22Rv1 (cell line): ENCODE data around the gene OGFR.

Source experiments
- CTCF ChIP-seq: fragments of 450-650 bp; IDR thresholded peaks from 2 replicates; pipeline ENCODE4 v1.5.1; 2017; ENCODE audit warnings: mild to moderate bottlenecking
- ZFX ChIP-seq: fragments of 450-650 bp; IDR thresholded peaks from 2 replicates; pipeline ENCODE4 v1.6.1; 2017; ENCODE audit warnings: antibody characterized with exemption, borderline replicate concordance

GRCh38 chr20:62835931-62836861 lies 31.6 kb downstream of the OGFR start:
- TF ChIP-seq CTCF (no peak), ZFX (no peak)
